Measurements from ENCODE around the gene GARIN1A.

GARIN1A gene

GRCh38 chr7:128710481-128710880, 38.4 kb downstream of the GARIN1A start:
- Histone ChIP-seq H3K4me2 (ENCODE audit: low read length) (no peak overlapping the region), H3K36me3 (ENCODE audit: insufficient read depth, low read length) (no peaks in the 10 kb centered on the region; the same call in 1 of the 2 replicates), H4K20me1 (ENCODE audit: insufficient read depth, low read length) (no peaks in the 10 kb centered on the region), H2AFZ (ENCODE audit: low read length) (no peak overlapping the region), H3K27me3 (ENCODE audit: insufficient read depth, low read length) (peaks cover 23% of the 10 kb centered on the region), H3K9me3 (ENCODE audit: low read length) (peaks cover 6% of the 10 kb centered on the region; the same call in 1 of the 2 replicates), H3K4me3 (ENCODE audit: low read depth, low read length, poor library complexity, severe bottlenecking) (no peak overlapping the region), H3K4me1 (ENCODE audit: insufficient read depth, low read length, severe bottlenecking) (no peaks in the 10 kb centered on the region), H3K9me2 (ENCODE audit: low read depth, low read length) (no peaks in the 10 kb centered on the region), H3K27ac (ENCODE audit: low read depth, low read length, poor library complexity, severe bottlenecking) (no peak overlapping the region), H3K79me2 (ENCODE audit: insufficient read depth, low read length) (no peaks in the 10 kb centered on the region), H3K9ac (ENCODE audit: low read length) (no peak overlapping the region), H3F3A (ENCODE audit: insufficient read depth, low read length) (no peaks in the 10 kb centered on the region)
- TF ChIP-seq CTCF (IDR thresholded peaks at IDR 0.05; ENCODE audit: low read length) (no peak), EZH2 (IDR thresholded peaks at IDR 0.05; ENCODE audit: borderline replicate concordance, low read length) (no peak)

- peaks cover 6% of the 10 kb centered on the region; the same call in 1 of the 2 replicates for H3K9me3 ChIP-seq (ENCODE audit: low read length)
- no peak overlapping the region for H3K4me2 ChIP-seq (ENCODE audit: low read length)
- H3K27me3 ChIP-seq (ENCODE audit: insufficient read depth, low read length) = peaks cover 21% of the 10 kb centered on the region
- no peak overlapping the region for H2AFZ ChIP-seq (ENCODE audit: low read length)
- H3K9me2 ChIP-seq (ENCODE audit: low read depth, low read length) = no peaks in the 10 kb centered on the region
- TF ChIP-seq CTCF (IDR thresholded peaks at IDR 0.05; ENCODE audit: low read length) (no peak), EZH2 (IDR thresholded peaks at IDR 0.05; ENCODE audit: borderline replicate concordance, low read length) (no peak)
- H3F3A ChIP-seq (ENCODE audit: insufficient read depth, low read length) = no peaks in the 10 kb centered on the region
- H3K27ac ChIP-seq (ENCODE audit: low read depth, low read length, poor library complexity, severe bottlenecking) = no peak overlapping the region
- no peak overlapping the region for H3K4me3 ChIP-seq (ENCODE audit: low read depth, low read length, poor library complexity, severe bottlenecking)
- H3K9ac ChIP-seq (ENCODE audit: low read length) = no peak overlapping the region
- no peaks in the 10 kb centered on the region for H4K20me1 ChIP-seq (ENCODE audit: insufficient read depth, low read length)
- no peaks in the 10 kb centered on the region; the same call in 1 of the 2 replicates for H3K36me3 ChIP-seq (ENCODE audit: insufficient read depth, low read length)
- H3K4me1 ChIP-seq (ENCODE audit: insufficient read depth, low read length, severe bottlenecking) = no peaks in the 10 kb centered on the region
- no peaks in the 10 kb centered on the region for H3K79me2 ChIP-seq (ENCODE audit: insufficient read depth, low read length)
These were observed 41.7 kb downstream of the GARIN1A start for GRCh38 chr7:128713794-128714193.

- Histone ChIP-seq H3K9me2 (ENCODE audit: low read depth, low read length) (no peaks in the 10 kb centered on the region), H3F3A (ENCODE audit: insufficient read depth, low read length) (no peaks in the 10 kb centered on the region), H3K9me3 (ENCODE audit: low read length) (peaks cover 6% of the 10 kb centered on the region; the same call in 1 of the 2 replicates), H3K9ac (ENCODE audit: low read length) (no peak overlapping the region), H3K4me3 (ENCODE audit: low read depth, low read length, poor library complexity, severe bottlenecking) (no peak overlapping the region), H3K4me1 (ENCODE audit: insufficient read depth, low read length, severe bottlenecking) (no peaks in the 10 kb centered on the region), H3K27me3 (ENCODE audit: insufficient read depth, low read length) (peaks cover 21% of the 10 kb centered on the region), H3K79me2 (ENCODE audit: insufficient read depth, low read length) (no peaks in the 10 kb centered on the region), H3K36me3 (ENCODE audit: insufficient read depth, low read length) (no peaks in the 10 kb centered on the region; the same call in 1 of the 2 replicates), H3K27ac (ENCODE audit: low read depth, low read length, poor library complexity, severe bottlenecking) (no peak overlapping the region), H2AFZ (ENCODE audit: low read length) (no peak overlapping the region), H3K4me2 (ENCODE audit: low read length) (no peak overlapping the region), H4K20me1 (ENCODE audit: insufficient read depth, low read length) (no peaks in the 10 kb centered on the region)
- TF ChIP-seq CTCF (IDR thresholded peaks at IDR 0.05; ENCODE audit: low read length) = no peak
- no peak for TF ChIP-seq EZH2 (IDR thresholded peaks at IDR 0.05; ENCODE audit: borderline replicate concordance, low read length)
These were observed 42.8 kb downstream of the GARIN1A start for GRCh38 chr7:128714701-128715495.

Measured in OCI-LY1 (cell line).